NCI-H226 (cell line): ENCODE data around the gene COL13A1.

ENCODE experiments used
- DNase-seq: peaks from one replicate; pipeline ENCODE4 v3.0.0-alpha.2; 2015

The COL13A1 gene

DNA sequence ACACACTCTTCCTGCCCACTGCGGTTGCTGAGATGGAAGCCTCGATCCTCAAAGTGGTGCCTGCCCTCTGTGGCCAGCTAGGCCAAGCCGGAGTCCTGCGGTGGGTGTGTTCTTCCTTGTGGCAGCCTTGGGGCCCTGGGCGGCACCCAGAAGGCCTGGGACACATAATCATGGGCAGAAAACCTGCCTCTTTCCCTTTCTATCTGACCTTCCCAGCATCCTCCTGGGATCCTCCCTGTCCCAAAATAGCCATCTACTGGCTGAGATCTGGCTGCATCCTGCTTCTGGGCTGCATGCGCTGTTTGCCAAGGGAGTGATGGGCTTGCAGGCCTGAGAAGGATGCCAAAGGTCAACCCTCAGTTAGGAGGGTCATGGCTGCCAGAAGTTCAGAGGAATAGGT, 23.9 kb downstream of the COL13A1 start:
- no peak for DNase-seq

DNA sequence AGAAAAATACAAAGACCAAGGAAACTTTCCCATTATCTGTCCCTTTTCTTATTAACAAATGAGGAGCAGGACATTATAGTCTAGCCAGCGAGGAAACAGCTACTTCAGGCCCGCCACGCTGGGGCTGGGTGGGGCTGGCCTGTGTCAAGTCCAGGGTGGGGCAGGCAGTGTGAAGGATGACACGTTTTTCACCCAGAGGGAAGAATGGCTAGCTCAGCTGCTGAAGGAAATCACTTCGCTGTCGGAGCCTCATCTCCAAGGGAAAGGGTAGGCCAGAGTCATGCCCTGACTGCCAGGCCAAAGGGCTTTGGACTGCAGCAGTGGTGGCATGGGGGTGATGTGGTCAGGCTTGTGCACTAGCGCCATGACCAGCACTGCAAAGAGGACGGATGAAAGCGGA, 24.4 kb downstream of the COL13A1 start:
- DNase-seq, result no peak

DNA sequence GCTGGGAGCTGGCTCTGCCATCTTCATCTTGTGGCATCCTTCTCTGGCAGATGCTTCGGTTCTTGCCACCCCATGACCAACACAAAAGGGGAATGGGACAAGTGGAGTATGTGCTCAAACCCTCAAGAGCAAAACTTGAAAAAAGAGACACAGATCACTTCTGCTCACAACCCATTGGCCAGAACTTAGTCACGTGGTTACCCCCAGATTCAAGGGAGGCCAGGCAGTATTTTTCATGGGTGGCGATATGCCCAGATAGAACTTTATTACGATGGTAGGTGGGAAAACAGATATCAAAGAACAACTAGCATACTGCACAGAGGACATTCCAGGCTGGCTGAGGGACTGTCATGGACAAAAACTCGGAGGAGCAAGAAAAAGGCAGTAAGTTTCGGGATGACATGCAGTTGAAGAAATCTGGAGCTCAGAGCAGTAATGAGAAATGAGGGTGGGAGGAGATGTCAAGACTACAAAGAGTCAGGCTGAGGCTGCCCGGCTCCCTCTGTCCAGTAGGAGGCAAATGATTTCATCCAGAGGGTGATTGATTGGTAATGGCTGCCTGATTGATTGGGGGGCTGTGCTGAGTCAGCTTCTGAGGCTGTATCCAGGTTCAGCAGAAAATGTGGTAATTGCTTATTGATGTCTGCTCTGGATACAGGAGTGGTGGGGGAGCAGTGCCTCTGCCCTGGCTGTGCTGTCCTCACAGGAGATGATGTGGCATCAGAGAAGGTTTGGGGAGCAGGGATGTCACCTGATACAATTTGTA, 25.3 kb downstream of the COL13A1 start:
- DNase-seq, result no peak

DNA sequence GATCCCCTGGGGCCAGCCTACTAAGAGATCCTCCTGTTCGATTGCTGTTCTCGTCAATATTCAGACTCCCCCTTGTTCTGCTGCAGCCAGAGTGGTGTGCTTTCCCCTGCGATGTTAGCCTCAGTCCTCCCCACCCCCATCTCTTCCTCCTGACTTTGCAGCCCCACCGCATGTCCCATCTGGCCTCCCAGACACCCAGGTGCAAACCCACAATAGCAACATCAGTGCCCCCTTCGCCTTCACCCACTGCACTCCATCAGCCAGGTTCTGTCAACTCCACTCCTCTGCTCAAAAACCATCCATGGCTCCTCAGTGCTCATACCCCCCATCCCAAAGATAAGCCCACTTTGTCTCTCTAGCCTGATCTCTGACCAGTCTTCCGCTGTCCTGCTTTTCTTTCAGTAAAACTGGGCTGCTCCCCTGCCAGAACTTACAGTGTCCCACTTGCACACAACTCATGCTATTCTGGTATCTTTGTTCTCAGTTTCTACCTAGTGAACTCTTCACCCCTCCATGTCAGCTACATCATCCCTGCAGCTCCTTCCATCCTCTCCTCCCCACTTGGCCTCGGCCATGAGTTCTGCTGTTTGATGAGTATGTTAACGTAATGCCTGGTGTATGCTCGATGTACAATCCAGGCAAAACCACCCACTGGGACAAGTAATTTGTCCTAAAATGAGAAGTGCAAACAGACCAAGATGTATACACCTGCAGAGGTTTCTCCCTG, 26.6 kb downstream of the COL13A1 start:
- DNase-seq, result no peak

DNA sequence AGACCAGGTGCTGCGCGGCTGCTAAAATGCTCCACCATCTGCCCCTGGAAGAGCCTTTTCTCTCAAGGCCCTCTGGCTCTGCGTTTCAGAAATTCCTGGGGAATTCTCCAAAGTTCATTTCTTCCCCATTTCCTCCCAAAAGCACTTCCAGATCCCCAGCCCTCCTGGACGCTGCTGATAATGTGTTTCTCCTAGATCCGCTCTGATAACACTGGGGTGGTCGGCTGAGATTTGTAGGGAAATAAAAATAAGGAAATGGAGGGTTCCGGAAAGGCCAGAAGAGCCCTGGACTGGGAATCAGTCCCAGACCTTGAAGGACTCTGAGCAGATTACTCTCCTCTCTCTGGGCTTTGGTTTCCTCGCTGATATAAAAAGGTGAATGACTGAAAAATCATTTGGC, 28.1 kb downstream of the COL13A1 start:
- no peak for DNase-seq

DNA sequence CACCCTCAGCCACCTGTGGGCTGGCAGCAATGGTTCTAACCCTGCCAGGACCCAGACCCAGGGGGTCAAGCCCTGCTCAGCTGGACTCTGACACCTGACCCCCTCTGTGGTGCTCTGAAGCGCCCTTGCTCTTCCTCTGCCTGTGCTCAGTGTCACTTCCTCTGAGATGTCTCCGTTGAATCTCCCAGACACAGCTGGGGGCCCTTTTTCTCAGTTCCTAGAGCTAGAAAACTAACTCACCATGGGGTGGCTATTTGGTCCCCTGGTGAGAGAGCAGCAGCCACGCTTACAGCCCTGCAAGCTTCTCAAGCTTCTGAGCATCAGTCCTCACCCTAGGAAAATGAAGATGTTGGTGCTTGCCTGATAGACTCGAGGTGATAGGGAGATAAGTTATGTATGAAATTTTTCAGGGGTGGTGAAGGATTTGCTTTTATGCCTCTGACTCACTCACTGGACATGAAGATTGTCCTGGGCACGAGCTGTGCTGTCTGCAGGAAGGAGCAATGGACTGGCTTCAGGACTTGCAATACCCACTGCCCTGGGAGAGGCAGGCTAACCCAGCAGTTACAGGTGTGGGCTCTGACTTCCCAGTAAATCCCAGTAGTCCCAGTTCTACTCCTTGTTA, 29.6 kb downstream of the COL13A1 start:
- DNase-seq, result peak; percentile 35

DNA sequence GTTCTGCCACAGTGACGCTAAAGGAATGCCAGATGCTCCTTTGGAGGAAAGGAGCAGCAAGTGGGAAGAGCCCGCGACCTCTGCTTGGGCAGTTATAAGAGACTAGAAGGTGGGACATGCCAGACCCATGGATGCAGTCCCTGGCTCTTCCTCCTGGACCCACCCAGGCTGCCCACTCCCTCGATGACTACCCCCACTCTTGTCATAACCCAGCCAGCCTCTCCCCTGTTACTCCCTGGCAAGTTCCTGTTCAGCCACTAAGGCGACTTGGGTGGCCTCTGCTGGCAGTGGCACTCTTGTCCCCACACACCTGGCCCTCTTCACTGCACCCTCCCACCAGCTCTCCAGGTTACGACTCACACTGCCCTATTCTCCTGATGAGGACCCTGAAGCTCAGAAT, 33.5 kb downstream of the COL13A1 start:
- DNase-seq, result no peak

DNA sequence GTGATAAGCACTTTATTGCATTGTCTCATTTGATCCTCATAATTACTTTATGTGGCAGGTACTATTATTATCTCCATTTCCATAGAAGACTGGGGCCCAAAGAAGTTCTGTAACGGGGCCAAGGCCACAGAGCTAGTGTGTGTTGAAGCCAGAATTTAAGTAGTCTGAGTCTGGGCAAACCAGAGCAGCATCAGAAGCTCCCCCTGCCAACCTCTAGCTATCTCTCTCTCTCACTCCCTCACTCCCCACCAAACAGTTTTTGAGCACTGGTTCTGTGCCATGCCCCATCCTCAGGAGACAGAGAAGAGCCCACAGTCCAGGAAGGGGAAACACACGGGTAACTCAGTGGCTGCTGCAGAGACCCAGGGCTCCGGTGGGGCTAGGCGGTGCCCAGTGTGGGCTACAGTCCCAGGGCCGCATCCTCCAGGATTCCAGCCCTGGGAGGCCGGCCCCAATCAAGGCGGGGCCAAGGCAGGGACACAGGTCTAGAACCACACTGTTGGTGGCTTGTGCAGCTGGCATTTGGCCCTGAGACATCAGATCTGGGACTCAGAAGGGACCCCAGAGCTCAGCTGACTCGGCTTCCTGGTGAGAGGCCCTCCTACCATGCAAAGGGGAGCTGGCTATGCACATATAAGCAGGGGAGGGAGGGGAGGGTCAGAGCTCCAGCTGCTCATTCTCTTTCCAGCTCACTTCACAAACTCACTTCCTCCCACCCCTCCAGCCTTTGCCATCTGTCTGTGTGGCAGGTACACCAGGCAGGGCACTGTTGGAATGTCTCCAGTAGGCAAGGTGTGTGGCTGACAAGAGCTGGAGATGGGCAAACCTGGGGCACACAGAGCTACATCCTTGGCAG, 34.4 kb downstream of the COL13A1 start:
- no peak for DNase-seq

DNA sequence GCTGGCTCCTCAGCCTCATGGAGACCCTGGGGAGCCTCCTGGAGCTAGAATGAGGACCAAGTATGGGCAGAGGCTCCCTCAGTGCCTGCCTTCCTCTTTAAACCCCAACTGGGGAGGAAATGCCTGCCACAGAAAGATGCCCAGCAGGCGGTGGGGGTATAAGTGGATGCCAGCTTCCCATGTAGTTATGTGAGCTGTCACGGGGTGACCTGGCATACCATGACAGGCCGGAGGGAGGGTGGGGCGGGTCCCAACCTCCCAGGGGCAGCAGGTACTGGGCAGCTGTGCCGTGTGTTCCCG, 35.0 kb downstream of the COL13A1 start:
- no peak for DNase-seq

DNA sequence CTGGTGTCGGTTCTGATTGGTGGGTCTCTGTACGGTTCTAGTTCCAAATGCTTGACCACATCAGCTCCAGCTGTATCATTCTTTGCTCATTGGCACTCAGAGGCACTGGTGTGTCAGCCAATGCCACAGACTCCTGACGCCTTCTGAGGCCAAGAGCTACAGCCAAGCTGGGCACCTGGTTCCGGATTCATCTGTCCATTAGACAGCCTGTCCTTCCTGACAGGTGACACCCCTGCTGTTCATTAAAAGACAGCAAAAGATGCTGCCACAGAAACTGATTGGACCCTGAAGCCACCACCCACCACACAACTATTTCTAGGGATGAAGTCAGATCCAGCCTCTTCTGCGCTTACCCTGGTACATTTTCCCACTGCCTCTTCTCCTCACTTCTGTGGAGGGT, 35.6 kb downstream of the COL13A1 start:
- DNase-seq, result no peak

DNA sequence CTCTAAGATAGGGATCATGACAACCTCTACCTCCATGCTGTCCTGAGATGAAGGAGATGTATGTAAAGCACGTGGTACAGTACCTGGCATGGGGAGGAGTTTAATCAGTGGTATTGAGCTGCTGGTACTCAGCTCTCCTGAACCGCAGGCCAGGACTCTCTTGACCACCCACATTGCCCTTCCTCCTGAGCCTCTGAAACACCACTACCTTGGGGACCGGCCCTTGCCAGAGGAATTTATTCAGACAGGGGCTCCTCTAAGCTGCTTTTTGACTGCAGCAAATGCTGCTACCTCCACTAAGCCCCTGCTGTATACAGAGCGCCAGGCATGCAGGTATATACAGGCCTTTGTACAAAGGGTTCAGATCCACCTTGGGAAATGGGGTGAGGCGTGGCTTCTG, 36.7 kb downstream of the COL13A1 start:
- DNase-seq, result no peak

DNA sequence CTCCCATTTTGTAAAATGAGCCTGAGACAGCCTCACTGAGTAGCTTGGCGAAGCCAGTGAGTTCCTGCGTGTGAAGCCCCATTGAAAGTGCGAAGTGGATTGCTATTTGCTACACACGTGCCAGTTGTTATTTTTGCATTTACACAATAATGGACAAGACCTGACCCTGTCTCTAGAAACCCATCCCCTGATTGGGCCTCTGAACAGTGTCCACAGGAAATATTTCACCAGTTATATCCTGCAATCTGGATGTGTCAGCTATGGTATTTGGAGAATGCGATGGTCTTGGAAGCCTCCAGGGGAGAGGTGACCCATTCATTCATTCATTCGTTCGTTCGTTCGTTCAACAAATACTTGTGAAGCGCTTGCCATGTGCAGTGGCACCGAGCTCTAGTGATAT, 37.1 kb downstream of the COL13A1 start:
- DNase-seq, result peak; percentile 61

DNA sequence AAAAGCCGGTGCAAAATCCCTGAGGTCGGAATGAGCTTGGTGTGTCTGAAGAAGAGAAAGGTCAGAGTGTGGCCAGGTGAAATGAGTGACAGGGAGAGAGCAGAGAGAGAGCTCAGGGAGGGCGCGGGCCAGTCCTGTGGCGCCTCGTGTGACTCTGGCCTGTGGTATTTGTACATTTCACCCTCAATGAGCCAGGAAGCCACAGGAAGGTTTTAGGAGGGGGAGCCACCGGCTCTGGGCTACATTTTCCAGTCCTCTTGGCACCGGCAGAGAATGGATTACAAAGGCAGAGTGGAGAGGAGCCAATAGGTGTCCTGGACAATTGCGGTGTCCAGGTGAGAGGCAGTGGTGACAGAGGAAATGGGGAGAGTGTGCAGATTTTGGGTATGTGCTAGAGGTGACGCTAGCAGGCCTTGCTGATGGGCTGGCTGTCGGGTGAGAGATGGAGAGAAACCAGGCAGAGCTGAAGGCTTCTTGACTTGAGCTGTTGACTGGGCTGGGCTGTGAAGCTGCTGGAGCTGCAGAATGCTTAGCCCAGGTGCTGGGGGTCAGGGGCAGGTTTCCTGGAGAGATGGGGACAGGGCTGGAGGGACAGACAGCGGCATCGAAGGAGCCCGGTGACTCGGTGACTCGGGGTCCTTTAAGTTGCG, 38.1 kb downstream of the COL13A1 start:
- DNase-seq, result no peak

DNA sequence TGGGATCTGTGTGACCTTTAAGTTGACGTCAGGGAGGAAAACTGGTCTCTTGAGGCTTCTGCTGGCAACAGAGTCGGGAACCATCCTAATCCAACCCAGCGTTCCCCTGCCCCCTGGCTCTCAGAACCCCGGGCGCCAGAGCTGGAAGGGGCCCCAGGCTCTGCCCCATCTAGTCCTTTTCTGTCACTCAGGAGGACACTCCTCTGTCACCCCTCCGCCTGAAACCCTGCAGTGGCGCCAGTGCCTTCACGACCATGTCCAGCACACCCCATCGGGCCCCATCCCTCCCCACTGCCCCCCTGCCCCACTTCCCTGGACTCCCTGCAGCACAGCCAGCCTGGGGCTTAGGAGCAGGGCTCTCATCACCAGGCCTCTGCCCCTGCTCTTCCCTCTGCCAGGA, 39.1 kb downstream of the COL13A1 start:
- DNase-seq, result no peak

DNA sequence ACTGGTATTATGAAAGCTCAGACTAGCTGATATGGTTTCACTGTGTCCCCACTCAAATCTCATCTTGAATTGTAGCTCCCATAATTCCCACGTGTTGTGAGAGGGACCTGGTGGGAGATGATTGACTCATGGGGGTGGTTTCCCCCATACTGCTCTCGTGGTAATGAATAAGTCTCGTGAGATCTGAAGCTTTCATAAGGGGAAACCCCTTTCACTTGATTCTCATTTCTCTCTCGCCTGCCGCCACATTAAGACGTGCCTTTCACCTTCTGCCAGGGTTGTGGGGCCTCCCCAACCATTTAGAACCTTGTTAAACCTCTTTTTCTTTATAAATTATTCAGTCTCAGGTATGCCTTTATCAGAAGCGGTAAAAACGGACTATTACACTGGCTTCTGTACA, 40.3 kb downstream of the COL13A1 start:
- no peak for DNase-seq

DNA sequence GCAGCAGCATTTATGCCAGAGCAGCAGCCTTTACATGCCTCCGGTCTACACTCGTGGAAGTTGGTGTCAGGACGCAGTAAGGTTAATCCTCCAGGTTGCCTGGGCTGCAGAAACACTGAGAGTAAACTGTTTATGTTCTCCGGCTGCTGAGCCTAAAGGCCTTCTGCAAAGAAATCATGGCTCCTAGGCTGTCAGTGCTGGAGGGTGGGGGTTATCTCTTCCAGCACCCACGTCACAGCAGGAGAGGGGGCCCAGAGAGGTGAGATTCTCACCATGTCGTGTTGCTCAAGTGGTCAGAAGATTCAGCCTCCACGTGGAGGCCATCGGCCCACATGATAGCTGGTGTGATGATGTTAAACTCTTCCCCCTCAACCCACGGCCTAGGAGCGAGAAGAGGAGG, 41.2 kb downstream of the COL13A1 start:
- DNase-seq, result no peak

DNA sequence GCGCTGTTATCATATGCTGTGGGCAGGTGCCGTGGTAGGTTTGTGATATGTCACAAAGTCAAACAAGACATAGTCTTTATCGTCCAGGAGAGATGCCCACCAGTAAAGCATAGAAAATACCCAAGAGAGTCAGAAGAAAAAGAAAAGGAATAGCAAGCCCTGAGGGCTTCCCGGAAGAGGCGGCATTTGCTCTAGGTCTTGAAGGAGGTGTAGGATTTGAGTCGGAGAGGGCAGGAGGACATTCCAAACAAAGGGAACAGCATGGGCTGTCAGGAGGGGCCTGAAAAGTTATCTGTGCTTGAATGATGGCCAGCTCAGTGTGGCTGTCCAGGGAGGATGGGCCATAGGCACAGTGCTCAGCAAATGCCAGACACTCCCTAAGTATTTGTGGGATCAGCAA, 42.2 kb downstream of the COL13A1 start:
- DNase-seq, result no peak

DNA sequence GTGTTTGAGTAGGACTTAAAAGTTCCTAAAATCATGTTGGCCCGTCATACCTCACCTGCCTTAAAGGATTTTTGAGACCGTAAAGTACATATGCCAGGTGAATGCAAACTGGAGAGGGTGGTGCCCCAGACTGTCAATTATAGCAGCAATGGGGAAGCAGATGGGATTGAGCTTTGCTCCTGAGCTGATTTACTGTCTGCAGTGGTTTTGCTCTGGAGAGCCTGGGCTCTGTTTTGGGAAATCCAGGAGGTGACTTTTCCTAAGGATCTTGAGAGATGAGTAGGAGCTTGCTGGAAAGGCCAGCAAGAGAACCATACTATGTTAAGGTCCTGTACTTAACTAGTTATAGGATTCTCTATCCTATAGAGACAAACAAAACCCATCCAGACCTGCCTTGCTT, 43.0 kb downstream of the COL13A1 start:
- DNase-seq, result no peak

DNA sequence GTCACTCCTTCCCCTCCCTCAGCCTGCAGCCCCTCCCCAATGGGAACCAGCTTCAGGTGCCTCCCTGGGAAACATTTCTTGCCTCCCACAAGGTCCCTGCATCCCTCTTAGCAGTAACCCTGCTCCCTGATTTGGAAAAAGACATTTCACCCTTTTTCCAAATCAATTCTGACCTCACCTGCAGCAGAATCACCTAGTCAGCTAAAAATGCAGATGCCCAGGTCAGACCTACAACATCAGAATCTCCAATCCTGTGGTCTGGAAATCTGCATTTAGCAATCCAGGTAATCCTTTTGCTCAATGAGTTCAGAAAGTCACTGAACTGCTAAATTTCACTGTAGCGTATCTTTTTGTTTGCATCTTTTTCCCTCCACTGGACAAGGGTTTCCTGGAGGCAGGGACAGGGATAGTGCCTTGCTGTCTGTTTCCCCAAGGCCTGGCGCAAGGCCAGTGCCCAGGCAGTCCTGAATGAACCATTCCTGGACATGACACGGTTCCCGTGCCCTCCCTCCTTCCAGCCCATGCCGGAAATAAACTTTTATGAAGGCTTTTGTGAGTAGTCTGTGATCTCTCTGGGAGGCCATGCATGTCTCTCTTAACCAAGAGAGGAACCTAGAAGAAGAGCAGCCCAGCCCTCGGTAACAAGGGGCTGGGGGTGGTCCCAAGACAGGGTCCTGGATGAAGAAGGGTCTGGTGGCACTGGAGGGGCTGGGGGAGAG, 44.0 kb downstream of the COL13A1 start:
- DNase-seq, result no peak

DNA sequence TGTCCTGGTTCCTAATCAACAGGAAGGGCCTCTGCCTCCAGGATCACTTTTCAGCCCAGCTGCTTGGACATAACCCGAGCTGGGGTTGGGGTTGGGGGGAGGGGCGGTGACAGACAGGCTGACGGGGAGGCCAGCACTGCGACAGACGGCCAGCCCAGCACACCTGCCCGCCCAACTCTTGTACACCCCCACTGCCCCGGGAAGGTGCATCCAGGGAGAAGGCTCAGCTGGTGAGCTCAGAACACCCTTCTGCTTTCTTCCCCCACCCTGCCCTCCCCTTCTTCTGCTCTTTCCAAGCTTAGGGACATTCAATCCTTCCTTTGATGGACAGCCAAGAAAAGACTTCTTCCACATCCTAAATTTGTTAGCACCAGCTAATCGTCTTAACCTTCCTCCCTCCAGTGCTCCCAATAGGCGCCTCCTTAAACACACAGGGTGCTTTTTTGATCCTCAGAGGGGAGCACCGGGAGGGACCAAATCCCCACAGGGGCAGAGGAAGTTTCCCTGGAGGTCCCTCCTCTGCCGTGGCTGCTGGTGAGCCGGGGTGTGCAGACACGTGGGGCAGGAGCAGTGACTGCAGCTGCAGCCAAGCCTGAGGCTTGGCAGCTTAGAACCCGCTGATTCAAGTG, 44.7 kb downstream of the COL13A1 start:
- no peak for DNase-seq

DNA sequence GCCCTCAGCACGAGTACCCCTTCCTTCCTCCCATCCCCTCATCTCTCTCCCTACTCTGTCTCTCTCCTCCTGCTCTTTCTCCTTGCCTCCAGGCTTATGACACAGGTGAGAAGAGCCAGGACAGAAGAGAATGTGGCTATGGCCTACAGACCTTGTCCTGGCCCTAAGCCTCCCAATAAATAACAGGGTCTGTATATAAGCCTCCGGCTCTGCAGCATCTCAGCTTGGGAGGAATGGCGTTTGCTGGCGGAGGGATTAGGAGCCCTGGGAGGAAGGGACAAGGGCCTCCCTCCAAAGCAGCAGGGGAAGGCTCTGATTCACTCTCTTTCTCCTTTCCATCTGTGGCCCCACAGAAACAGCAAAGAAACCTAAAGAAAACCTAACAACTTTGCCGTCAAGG, 45.8 kb downstream of the COL13A1 start:
- DNase-seq, result no peak

DNA sequence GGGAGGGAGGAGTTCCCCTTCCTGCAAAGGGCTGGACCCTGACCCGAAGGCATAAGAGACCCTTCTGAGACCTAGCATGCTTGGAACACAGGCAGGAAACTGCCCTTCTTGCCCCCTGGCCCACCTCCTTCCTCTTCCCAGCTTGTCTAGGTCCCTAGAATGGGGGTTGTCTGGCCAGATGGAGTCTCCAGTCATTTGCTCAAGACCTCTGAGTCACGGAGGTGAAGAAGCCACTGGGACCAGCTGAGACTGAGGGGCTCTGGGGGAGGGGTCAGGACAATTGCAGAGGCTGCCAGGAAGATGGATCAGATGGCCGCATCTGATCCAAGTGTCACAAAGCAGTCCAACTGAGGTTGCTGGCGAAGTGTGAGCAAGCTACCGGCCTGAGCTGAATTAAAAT, 46.2 kb downstream of the COL13A1 start:
- no peak for DNase-seq
